ENCODE results near the gene EYS. TPM values are rescaled to one million over a fixed set of nuclear protein-coding genes. Genes with fewer than 3 reads are reported as not detected.

EYS gene
- total and polyA plus RNA-seq, 2 donors = 4.4 TPM; not detected in 1

DNA sequence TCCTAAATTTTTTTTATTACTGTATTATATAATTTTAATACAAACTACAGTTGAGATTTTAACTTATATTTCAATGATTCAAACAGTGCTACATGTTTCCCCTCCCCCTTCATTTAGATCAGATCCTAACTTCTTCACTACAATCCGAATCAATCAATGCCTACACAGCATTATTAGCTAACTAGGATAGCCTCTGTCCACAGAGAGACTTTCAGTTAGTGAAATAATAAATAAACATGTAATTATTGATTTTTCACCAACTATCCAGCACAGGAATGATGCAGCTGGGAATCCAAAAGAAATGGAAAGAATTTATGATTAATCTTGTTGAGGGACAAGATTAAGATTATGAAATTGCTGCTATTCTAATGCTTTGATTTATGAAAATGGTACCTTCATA is 1907.7 kb downstream of the EYS start:
- Histone ChIP-seq H3K27ac (ENCODE audit: low read depth) (no peak overlapping the region), H3K4me1 (ENCODE audit: insufficient read depth) (no peaks in the 10 kb centered on the region), H3K4me3 (ENCODE audit: low read depth, low read length) (no peak overlapping the region), H3K36me3 (ENCODE audit: insufficient read depth) (no peaks in the 10 kb centered on the region)
- no peak for DNase-seq (ENCODE audit: extremely low spot score)
- WGBS = 89% methylated on average over 1 of the region's 1 CpG

DNA sequence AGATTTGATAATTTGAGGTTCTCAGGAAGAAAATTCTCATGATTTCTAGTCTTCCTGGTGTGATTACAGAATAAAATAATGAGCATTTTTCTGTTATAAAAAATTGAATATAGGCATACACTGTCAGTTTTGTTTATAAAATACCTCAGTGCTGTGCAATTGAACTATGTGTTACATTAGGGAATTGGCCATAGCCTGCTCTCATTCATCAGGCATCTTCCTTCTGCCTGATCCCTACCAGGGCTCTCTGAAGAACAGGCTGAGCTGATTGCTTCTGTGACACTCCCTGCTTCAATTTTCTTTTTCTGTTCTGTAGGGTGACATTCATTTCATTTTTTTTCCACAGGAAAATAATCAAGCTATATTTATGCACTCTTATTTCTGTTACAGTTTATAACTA is 1908.6 kb downstream of the EYS start:
- DNase-seq (ENCODE audit: extremely low spot score) = no peak
- H3K36me3 ChIP-seq (ENCODE audit: insufficient read depth) = no peaks in the 10 kb centered on the region
- no peak overlapping the region for H3K4me3 ChIP-seq (ENCODE audit: low read depth, low read length)
- H3K4me1 ChIP-seq (ENCODE audit: insufficient read depth) = no peaks in the 10 kb centered on the region
- H3K27ac ChIP-seq (ENCODE audit: low read depth) = no peak overlapping the region

GRCh38 chr6:63797721-63798120 is 1909.3 kb downstream of the EYS start:
- H3K27ac ChIP-seq (ENCODE audit: low read depth) = no peak overlapping the region
- DNase-seq (ENCODE audit: extremely low spot score) = no peak
- H3K4me1 ChIP-seq (ENCODE audit: insufficient read depth) = no peaks in the 10 kb centered on the region
- H3K4me3 ChIP-seq (ENCODE audit: low read depth, low read length) = no peak overlapping the region
- no peaks in the 10 kb centered on the region for H3K36me3 ChIP-seq (ENCODE audit: insufficient read depth)

- H3K36me3 ChIP-seq (ENCODE audit: insufficient read depth) = no peaks in the 10 kb centered on the region
- no peak for DNase-seq (ENCODE audit: extremely low spot score)
- H3K27ac ChIP-seq (ENCODE audit: low read depth) = no peak overlapping the region
- H3K4me3 ChIP-seq (ENCODE audit: low read depth, low read length) = no peak overlapping the region
- H3K4me1 ChIP-seq (ENCODE audit: insufficient read depth) = no peaks in the 10 kb centered on the region
- 89% methylated on average over 3 of the region's 3 CpGs for WGBS
Observed at GRCh38 chr6:63795826-63796225, 1911.2 kb downstream of the EYS start.

GRCh38 chr6:63795006-63795405 is 1912.0 kb downstream of the EYS start:
- no peaks in the 10 kb centered on the region for H3K4me1 ChIP-seq (ENCODE audit: insufficient read depth)
- no peak overlapping the region for H3K4me3 ChIP-seq (ENCODE audit: low read depth, low read length)
- no peak overlapping the region for H3K27ac ChIP-seq (ENCODE audit: low read depth)
- no peak for DNase-seq (ENCODE audit: extremely low spot score)
- no peaks in the 10 kb centered on the region for H3K36me3 ChIP-seq (ENCODE audit: insufficient read depth)

DNA sequence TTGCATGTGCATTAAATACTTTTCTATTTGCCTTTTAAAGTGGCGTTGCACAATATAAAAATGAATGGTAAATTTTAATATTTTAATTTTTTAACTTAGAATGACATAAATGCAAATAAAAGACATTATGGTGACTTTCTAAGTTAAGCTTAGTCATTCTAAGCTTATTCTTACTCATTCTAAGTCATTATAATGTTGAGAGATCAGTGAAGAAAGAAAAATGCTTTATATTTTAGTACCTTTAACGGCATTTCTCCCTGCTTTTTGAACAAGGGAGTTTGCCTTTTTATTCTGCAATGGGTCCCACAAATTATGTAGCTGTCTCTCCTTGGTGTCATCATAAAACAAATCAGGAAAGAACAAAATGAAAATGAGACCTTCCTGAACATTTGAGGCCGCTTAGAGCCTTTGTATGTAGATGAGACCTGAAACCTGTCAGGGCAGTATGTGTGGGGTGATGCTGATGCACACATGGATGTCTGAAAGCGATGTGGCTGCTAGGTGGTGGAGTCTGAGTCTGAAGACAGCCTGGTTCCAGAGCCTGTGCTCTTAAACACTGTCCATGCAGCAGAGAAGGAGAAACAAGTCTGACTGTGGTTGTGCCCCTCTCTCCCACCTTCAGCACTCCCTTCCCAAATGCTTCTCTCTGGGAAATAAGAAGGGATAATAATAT is 1913.4 kb downstream of the EYS start:
- Histone ChIP-seq H3K4me3 (ENCODE audit: low read depth, low read length) (no peak overlapping the region), H3K4me1 (ENCODE audit: insufficient read depth) (no peaks in the 10 kb centered on the region), H3K27ac (ENCODE audit: low read depth) (no peak overlapping the region), H3K36me3 (ENCODE audit: insufficient read depth) (no peaks in the 10 kb centered on the region)
- DNase-seq (ENCODE audit: extremely low spot score) = no peak
- 82% methylated on average over 4 of the region's 4 CpGs for WGBS

DNA sequence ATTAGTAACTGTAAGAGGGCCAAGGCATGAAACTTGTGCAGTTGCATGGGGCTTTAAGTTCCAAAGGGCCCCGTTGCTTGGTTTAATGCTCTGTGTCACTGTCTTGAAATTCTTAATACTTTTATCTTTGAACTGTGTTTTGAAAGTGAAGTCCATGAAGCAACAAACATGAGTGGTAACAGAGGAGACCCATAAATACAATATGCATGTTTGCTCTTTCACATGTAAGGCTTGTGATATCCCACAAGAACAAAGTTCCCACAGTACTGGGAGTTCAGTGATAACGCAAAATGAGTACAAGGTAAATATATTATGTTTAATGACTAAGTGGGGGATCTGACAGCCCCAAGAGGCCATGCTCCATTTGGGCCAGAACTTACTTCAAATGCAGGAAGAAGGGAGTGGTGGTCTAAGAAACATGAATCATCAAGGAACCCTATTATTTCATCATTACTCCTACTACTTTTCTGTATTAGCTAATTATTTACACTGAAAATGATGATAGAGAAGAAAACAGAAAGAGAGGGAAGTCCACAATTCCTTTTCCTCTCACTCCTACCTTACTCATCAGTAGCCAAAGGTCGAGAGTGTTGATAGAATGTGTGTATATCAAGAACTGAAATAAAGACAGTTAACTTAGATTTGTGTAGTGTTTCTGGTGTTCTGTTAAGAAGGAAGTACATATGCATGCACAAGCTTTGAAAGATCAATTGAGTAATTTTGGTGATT is 1914.1 kb downstream of the EYS start:
- H3K36me3 ChIP-seq (ENCODE audit: insufficient read depth) = no peaks in the 10 kb centered on the region
- WGBS = 65% methylated on average over 3 of the region's 3 CpGs
- no peak overlapping the region for H3K27ac ChIP-seq (ENCODE audit: low read depth)
- H3K4me3 ChIP-seq (ENCODE audit: low read depth, low read length) = no peak overlapping the region
- no peaks in the 10 kb centered on the region for H3K4me1 ChIP-seq (ENCODE audit: insufficient read depth)
- DNase-seq (ENCODE audit: extremely low spot score) = no peak

DNA sequence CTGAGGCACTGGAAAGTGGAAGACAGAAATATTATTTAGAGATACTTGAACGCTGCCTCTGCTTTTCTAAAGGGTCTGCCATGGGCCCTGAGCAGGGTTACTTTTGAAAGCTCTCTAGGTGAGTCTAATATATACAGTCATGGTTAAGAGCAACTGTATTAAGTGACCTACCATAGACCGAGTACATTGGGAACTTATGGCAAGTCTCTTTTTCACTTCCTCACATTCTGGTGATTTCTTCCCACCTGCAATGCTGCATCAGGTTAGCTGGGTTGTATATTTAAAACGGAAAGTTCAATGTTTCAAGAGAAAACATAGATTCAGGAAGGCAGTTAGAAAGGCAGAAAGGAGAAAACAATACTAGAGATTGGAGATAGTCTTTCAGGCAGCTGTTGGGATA is 1916.7 kb downstream of the EYS start:
- DNase-seq (ENCODE audit: extremely low spot score) = no peak
- Histone ChIP-seq H3K4me1 (ENCODE audit: insufficient read depth) (no peaks in the 10 kb centered on the region), H3K36me3 (ENCODE audit: insufficient read depth) (no peaks in the 10 kb centered on the region), H3K27ac (ENCODE audit: low read depth) (no peak overlapping the region), H3K4me3 (ENCODE audit: low read depth, low read length) (no peak overlapping the region)
- WGBS = 83% methylated on average over 3 of the region's 3 CpGs

GRCh38 chr6:63789699-63790098 is 1917.3 kb downstream of the EYS start:
- WGBS = 81% methylated on average over 3 of the region's 3 CpGs
- Histone ChIP-seq H3K36me3 (ENCODE audit: insufficient read depth) (no peaks in the 10 kb centered on the region), H3K27ac (ENCODE audit: low read depth) (no peak overlapping the region), H3K4me1 (ENCODE audit: insufficient read depth) (no peaks in the 10 kb centered on the region), H3K4me3 (ENCODE audit: low read depth, low read length) (no peak overlapping the region)
- DNase-seq (ENCODE audit: extremely low spot score) = no peak

DNA sequence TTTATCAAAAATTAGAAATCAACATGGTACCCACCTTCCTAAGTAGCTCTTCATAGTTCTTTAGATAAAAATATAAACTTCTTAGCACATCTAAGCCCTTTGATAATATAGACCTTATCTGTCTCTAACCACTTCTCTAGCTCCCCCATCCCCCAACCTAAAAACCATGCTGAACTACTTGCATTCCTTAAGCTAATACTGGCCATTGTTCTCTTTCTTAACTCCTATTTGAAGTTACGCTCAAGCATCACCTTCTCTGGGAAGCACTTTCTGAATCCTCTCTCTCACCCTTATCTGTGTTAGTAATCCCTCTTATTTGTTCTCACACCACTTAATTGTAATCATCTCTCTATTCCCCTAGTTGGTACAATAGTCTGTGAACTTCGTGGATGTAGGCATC is 1918.5 kb downstream of the EYS start:
- H3K4me1 ChIP-seq (ENCODE audit: insufficient read depth) = no peaks in the 10 kb centered on the region
- no peak overlapping the region for H3K4me3 ChIP-seq (ENCODE audit: low read depth, low read length)
- no peaks in the 10 kb centered on the region for H3K36me3 ChIP-seq (ENCODE audit: insufficient read depth)
- no peak overlapping the region for H3K27ac ChIP-seq (ENCODE audit: low read depth)
- DNase-seq (ENCODE audit: extremely low spot score) = no peak
- 72% methylated on average over 2 of the region's 2 CpGs for WGBS

- WGBS = 85% methylated on average over 1 of the region's 1 CpG
Observed at GRCh38 chr6:63787021-63787420, 1920.0 kb downstream of the EYS start.

DNA sequence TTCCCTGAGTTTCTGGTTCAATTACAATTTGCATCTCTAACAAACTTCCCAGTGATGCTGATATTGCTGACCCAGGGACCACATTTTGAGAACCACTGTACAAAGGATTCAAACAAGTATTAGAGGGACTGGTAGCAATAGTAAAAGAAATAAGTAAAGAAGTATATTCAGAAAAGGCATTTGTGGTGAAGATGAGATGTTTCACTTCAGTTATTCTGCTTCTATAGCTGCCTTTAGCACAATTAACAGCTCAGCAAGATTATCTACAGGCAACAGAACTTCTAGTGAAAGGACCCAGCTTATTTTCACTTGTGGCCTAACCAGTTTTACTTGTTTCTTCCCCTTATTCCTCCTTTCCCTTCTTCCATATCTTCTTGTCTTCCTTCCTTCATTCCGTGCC is 1922.0 kb downstream of the EYS start:
- H3K4me1 ChIP-seq (ENCODE audit: insufficient read depth) = no peaks in the 10 kb centered on the region
- H3K36me3 ChIP-seq (ENCODE audit: insufficient read depth) = no peaks in the 10 kb centered on the region
- WGBS = 79% methylated on average over 1 of the region's 1 CpG
- no peak overlapping the region for H3K4me3 ChIP-seq (ENCODE audit: low read depth, low read length)
- DNase-seq (ENCODE audit: extremely low spot score) = no peak
- no peak overlapping the region for H3K27ac ChIP-seq (ENCODE audit: low read depth)

More at GRCh38 chr6:63787021-63787420, 1920.0 kb downstream of the EYS start:
- no peak for DNase-seq (ENCODE audit: extremely low spot score)
- no peaks in the 10 kb centered on the region for H3K36me3 ChIP-seq (ENCODE audit: insufficient read depth)
- H3K4me1 ChIP-seq (ENCODE audit: insufficient read depth) = no peaks in the 10 kb centered on the region
- H3K4me3 ChIP-seq (ENCODE audit: low read depth, low read length) = no peak overlapping the region
- H3K27ac ChIP-seq (ENCODE audit: low read depth) = no peak overlapping the region

DNA sequence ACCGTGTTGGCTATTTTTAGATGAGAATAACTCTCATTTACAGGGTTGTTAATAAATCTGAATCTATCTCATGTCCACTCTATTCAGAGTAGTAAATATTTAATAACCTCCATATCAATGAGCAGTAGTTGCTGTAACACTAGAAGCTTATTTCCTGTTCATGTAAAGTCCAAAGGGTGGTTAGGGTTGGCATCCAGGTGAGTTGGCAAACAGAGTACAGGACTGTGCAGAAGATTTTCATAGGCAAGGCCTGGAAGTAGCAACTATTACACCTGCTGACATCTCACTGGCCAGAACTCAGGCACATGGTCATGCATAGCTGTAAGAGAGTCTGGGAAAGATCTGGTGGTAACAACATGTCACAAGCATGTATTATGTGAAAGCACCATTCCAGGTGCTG is 1923.9 kb downstream of the EYS start:
- H3K36me3 ChIP-seq (ENCODE audit: insufficient read depth) = no peaks in the 10 kb centered on the region
- H3K27ac ChIP-seq (ENCODE audit: low read depth) = no peak overlapping the region
- 82% methylated on average over 1 of the region's 1 CpG for WGBS
- no peak for DNase-seq (ENCODE audit: extremely low spot score)
- H3K4me3 ChIP-seq (ENCODE audit: low read depth, low read length) = no peak overlapping the region
- H3K4me1 ChIP-seq (ENCODE audit: insufficient read depth) = no peaks in the 10 kb centered on the region

DNA sequence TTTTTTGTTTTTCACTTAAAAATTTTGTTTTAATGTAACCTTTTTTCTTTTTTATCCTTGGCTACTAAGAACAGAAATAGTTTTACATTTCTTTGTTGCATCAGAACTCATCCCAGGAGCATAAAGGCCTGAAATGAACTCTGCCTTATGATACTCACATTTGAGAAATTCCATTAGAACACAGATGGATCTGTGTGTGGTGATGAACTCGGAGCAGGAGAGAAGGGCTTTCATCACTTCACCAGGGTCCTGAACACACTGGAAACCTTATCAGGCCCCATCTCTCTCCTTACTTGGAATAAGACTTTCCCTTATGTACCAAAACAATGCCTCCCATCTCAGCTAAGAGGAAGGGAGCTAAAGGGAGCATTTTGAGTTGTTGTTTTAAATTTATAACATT is 1932.1 kb downstream of the EYS start:
- WGBS = 47% methylated on average over 1 of the region's 1 CpG

More for the DNA sequence above, 1932.1 kb downstream of the EYS start:
- Histone ChIP-seq H3K4me1 (ENCODE audit: insufficient read depth) (no peaks in the 10 kb centered on the region), H3K4me3 (ENCODE audit: low read depth, low read length) (no peak overlapping the region), H3K36me3 (ENCODE audit: insufficient read depth) (no peaks in the 10 kb centered on the region), H3K27ac (ENCODE audit: low read depth) (no peak overlapping the region)
- DNase-seq (ENCODE audit: extremely low spot score) = no peak

Data from urinary bladder (tissue), 4 donors.